Body of pancreas (tissue), 4 donors: ENCODE data around the gene RDH13.
"Not testable (repeated sequence)": the region's sequence is repeated elsewhere in the genome, so short reads cannot be mapped to it uniquely, and the experiment has no call there.

Experiments used
- CTCF ChIP-seq, 7 experiments: fragments of 450-650 bp in 4 of 7; fragments of 200-600 bp in 3 of 7; sonication (generic) in 3 of 7; IDR thresholded peaks; one replicate each; pipeline ENCODE4 v1.5.1; 2016 to 2019; ENCODE audit warnings: antibody characterized with exemption in 7 of 7
- POLR2A ChIP-seq, 3 donors: fragments of 450-650 bp; IDR thresholded peaks; one replicate each; pipeline ENCODE4 v1.6.1; 2016; ENCODE audit warnings: antibody characterized with exemption in 3 of 3, mild to moderate bottlenecking in 2 of 3

- TF ChIP-seq CTCF, POLR2A (IDR thresholded peaks at IDR 0.05): not testable (repeated sequence)
Observed at GRCh38 chr19:55010561-55010960, 52.4 kb downstream of the RDH13 start.
